H7 (cell line): ENCODE results near the gene EHBP1. TPM values are rescaled to one million over a fixed set of nuclear protein-coding genes. Genes with fewer than 3 reads are reported as not detected.

Experiments used
- DNase-seq: peaks from one replicate; pipeline ENCODE4 v3.0.0; 2012
- H3K27me3 ChIP-seq: 2 replicates; pipeline ENCODE4 v1.6.0; 2011; ENCODE audit warnings: mild to moderate bottlenecking, low read length; ENCODE audit not compliant: control insufficient read depth, insufficient read depth
- H3K36me3 ChIP-seq: replicated peaks from 2 replicates; pipeline ENCODE4 v1.5.1; 2011; ENCODE audit warnings: low read length; ENCODE audit not compliant: control insufficient read depth, insufficient read depth
- H3K4me3 ChIP-seq: 2 replicates; pipeline ENCODE4 v1.5.1; 2011; ENCODE audit warnings: low read depth, mild to moderate bottlenecking, control low read depth, low read length, moderate library complexity; ENCODE audit not compliant: insufficient read depth
- total RNA-seq: library from RNA; depleted of rRNA; stranded (reverse); fragments of >200 nt; shearing (Covaris generic); gene quantifications from 2 replicates; pipeline ENCODE4 v1.2.3, GENCODE V29; 2014

Gene EHBP1
- total RNA-seq, 1 experiment from 2014 or later = 13.0 TPM

DNA sequence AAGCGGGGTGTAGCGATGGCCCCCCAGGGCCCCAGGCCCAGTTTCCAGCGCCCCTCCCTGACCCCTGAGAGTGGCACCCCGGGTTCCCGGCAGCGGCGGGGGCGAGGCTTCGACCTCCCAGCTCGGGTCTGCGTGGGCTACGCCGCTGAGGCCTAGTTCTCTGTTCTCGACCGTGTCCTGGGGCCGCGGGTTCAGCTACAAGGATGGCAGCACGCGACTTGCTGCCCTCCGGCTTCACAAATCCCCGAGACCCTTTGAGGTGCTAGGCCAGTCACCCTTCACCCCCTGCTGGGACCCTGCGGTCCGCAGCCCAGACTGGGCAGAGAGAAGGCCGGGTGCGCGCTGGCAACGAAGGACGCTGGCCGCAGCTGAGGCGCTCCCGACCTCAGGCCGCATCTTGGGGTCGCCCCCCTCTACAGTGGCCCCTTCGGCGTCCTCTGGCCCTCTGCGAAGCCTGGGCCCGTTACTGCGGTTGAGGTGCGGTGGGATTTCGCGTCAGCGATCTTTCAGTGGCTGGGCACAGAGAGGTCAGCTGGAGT is 346.4 kb downstream of the EHBP1 start:
- DNase-seq = peak; percentile 64
- Histone ChIP-seq H3K4me3 (peak overlapping the region; percentile 60; the same call in 1 of the 2 replicates), H3K36me3 (no peaks in the 10 kb centered on the region), H3K27me3 (peaks cover 96% of the 10 kb centered on the region)

DNA sequence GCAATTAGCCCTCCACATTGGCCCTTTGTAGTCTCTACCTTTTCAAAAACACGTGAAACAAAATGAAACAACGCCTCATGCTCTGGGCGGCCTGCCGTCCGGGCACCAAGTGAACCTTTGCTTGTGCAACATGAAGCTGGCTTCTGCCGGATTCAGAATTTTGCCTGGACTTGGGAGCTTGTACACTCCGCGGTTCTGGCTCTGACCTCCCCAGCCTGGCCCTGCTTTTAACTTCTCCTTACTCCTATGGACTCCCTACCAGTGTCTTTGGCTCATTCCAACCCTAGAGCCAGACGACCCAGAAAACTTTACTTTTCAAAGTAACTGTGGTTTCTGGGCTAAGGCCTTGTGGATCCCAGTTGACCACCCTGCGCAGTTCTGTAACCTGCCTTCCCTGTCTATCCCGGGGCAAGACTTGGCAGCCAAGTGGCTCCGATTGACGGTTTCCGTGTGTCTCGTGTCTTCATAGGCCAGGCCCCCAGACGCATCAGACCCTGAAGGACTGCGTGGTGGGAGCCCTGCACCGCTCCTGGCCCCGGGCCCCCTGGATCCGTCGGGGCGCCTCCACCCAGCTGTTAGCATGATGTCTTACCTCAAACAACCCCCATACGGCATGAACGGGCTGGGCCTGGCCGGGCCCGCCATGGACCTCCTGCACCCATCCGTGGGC is 347.0 kb downstream of the EHBP1 start:
- peaks cover 96% of the 10 kb centered on the region for H3K27me3 ChIP-seq
- no peak overlapping the region for H3K4me3 ChIP-seq
- DNase-seq = peak; percentile 51
- H3K36me3 ChIP-seq = no peaks in the 10 kb centered on the region

DNA sequence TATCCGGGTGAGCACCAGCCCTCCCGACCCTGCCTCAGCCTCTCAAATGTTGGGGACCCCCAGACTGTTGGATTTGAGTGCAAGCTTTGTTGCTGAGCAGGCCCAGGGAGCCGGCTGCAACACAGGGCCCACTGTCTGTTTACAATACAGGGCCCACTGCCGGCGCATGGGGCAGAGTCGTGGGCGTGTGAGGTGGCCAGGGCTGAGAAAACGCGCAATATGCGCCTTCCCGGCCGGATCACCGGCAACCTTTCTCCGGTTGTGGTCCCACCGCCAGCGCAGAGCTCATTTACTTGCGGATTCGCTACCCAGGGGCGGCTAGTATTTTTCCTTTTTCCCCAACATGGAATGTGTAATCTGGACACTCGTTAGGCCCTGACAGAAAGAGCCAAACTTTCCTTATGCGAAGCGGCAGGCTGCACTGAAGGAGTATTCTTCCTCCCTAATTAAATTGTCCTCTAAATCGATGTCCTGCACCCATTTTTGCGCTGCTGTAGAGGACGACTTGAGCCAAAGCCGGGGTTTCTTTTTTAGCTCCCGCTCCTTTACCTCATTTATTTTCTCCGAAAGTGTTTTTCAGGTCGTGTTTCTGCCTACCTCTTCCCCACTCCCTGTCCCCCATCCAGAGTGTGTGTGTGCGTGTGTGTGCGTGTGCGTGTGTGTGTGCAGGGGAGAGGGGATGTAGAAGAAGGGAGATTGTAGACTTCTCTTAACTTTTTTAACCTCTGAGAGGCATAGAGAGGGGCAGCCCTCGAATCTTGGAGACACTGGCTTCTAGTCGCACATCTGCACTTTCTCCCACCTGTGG is 347.8 kb downstream of the EHBP1 start:
- H3K4me3 ChIP-seq = peak overlapping the region; percentile 26
- H3K27me3 ChIP-seq = peaks cover 96% of the 10 kb centered on the region

DNA sequence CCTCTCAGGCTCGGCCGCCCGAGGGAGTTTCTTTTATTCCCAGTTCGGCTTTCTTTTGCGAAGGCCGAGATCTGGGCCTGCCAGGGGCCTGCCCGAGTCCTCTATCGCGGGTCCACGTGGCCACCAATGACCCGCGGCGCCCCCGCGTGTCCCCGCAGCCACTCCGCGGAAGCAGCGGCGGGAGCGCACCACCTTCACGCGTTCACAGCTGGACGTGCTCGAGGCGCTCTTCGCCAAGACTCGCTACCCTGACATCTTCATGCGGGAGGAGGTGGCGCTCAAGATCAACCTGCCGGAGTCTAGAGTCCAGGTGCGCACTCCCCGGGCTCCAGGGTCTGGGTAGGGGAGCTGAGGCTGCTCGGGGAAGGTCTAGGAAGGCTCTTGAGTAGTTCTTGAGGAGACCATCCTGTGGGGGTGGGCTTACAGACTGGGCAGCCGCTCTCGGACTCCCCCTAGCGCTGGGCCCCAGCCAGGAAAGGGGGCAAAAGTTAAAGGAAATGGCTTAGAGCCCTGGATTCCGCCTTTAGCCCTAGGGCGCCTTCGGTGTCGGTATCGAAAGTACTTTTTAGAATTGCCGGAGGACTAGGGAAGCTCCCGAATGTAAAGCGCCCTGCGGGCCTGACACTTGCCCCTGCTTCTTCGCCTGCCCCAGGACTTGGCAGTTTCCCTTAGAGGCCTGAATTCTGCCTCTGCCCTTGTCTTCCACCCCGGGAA is 348.5 kb downstream of the EHBP1 start:
- Histone ChIP-seq H3K27me3 (peaks cover 96% of the 10 kb centered on the region), H3K4me3 (peak overlapping the region; percentile 26), H3K36me3 (no peaks in the 10 kb centered on the region)
- DNase-seq = peak; percentile 91

More for the DNA sequence above, 347.8 kb downstream of the EHBP1 start:
- DNase-seq = peak; percentile 47
- H3K36me3 ChIP-seq = no peaks in the 10 kb centered on the region

DNA sequence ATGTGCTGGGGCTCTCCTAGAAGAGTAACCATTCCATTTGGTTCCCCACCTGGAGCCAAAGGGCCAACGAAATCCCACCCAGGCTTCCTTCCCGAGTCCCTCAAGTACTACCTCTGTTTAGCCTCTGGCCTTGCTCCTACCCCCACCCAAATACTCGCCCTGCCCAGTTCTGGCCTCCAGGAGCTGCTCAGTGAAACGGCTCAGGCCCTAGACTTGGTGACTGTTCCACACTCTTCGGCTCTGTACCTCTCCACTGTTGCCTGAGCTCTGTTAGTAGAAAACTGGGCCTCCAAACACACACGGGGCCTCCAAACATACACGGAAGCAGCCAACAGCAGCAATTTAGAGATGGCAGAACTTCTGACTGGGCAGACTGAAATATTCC is 349.3 kb downstream of the EHBP1 start:
- DNase-seq = peak; percentile 41
- Histone ChIP-seq H3K4me3 (no peak overlapping the region), H3K36me3 (no peaks in the 10 kb centered on the region), H3K27me3 (peaks cover 96% of the 10 kb centered on the region)

DNA sequence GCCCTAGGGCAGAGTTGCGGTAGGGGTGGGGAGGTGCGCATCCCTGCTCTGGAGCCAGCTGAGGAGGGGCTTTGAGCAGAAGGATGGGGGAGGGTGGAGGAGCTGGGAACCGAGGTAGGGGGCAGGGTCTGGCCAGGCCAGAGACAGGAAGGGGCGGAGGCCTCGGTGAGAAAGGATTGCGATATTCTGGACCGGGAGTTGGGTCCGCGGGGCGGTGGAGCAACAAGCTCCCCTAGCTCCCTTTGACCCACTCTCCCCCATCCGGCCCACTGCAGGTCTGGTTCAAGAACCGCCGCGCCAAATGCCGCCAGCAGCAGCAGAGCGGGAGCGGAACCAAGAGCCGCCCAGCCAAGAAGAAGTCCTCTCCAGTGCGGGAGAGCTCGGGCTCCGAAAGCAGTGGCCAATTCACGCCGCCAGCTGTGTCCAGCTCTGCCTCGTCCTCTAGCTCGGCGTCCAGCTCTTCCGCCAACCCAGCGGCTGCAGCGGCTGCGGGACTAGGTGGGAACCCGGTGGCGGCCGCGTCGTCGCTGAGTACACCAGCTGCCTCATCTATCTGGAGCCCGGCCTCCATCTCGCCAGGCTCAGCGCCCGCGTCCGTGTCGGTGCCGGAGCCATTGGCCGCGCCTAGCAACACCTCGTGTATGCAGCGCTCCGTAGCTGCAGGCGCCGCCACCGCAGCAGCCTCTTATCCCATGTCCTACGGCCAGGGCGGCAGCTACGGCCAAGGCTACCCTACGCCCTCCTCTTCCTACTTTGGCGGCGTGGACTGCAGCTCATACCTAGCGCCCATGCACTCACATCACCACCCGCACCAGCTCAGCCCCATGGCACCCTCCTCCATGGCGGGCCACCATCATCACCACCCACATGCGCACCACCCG is 350.0 kb downstream of the EHBP1 start:
- peak; percentile 78 for DNase-seq
- Histone ChIP-seq H3K36me3 (no peaks in the 10 kb centered on the region), H3K27me3 (peaks cover 99% of the 10 kb centered on the region), H3K4me3 (peak overlapping the region; percentile 25; the same call in 1 of the 2 replicates)

DNA sequence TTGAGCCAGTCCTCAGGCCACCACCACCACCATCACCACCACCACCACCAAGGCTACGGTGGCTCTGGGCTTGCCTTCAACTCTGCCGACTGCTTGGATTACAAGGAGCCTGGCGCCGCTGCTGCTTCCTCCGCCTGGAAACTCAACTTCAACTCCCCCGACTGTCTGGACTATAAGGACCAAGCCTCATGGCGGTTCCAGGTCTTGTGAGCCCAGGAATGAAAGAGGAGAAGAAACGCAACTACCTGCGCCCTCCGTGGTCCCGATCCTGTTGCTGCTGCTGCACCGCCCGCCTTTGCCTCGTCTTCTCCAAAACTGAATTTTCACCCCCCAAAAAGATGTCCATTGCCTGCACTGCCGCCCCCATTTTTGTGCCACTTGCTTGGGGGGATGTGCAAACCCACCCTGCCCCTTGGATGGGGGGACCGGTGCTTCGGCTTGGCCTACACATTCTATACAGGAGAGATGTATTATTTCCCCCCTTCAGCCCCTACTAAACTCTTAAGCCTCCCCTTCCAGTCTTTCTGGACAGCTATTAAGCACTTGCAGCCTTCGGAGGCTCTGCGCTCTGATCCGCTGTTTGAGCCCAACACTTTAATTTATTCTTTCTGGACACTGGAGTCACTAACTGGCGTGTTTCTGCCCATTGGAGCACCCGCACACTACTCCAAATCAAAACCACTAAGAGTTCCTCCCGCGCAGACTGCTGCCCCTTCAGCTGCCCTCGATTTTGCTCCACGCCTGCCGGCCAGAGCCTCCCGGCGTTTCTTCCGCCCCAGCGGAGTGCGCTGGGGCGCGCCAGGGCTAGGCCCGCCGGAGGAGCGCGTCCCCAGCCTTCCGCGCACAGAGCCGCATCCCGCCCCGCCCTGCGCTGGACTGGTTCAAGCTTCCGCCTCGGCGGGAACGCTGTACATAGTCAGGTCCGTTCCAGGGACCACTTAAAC is 350.9 kb downstream of the EHBP1 start:
- Histone ChIP-seq H3K36me3 (no peaks in the 10 kb centered on the region), H3K27me3 (peaks cover 100% of the 10 kb centered on the region), H3K4me3 (no peak overlapping the region; the same call in 1 of the 2 replicates)
- DNase-seq = peak; percentile 85

DNA sequence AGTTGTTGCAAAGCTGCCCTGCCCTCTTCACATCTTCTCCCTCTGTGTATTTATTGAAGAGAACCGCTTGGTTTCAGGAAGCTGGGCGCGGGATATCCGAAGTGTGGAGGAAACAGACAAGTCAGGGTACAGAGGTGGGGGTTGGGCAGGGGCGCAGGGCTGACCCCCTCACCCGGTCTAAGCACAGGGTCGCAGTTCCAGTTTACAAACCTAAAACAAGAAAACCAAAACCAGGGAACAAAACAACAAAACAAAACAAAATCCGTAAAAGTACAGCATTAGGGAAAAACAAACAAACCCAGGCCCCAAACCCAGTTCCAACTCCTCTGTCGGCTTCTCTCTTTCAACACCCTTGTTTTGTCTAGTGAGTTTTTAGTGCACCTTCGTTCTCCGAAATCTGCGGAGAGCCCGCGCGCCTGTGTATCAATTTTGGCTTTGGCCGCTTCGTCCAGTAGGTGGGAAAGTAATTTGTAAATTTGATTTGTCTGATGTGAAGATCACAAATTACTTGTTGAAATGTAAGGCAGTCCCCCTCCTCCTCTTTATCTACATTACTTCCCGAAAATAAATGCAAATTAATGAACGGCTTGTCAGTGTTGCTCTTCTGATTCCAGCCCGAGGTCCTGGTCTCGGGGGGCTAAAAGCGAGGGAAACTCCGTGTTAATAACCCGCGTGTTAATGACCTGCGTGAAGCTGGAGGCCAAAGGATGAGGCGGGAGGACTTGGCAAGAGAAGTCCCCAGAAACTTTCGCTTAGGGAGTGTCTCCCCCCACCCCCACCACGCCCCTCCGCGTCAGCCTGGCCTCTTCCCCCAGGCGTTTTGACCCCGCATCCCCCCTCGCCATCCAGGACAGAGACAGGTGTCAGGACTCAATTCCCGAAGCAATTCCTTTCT is 352.0 kb downstream of the EHBP1 start:
- DNase-seq = peak; percentile 72
- Histone ChIP-seq H3K27me3 (peaks cover 100% of the 10 kb centered on the region), H3K36me3 (no peaks in the 10 kb centered on the region), H3K4me3 (no peak overlapping the region; the same call in 1 of the 2 replicates)

DNA sequence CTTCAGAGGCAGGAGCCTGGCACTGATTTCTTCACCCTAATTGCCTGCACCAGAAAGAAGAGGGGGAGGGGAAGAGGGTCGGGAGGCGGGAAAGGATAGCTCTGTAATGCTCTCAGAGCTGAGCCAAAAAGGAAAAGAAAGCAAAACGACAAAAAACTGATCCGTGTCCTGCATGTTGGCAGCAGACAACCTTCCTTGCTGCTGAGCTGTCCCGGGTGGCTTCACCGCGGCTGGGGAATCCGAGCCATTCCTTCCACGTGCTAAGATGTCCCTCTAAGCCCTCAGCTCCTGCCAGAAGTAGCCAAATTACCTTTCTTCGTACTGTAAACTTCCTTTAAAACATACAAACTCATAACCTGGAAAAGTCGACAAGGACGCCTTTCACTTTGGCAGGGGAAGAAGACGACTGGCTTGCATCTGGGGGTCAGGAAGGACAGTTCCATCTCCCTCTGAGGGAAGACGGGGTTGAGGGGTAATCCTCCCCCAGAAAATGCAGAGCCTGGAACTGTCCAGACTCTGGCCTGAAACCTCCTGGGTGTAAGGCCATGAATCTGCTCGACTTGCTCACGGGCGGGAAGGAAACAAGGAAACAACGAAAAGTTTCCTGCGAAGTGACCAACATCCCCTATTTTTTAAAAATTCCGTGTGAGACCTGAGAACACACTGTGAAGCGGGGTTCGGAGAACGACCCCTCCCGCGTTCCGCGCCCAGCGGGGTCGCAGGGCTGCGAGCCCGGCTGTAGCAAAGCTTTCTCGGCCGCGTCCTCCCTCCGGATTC is 352.8 kb downstream of the EHBP1 start:
- H3K4me3 ChIP-seq = peak overlapping the region; percentile 21; the same call in 1 of the 2 replicates
- DNase-seq = peak; percentile 66
- H3K27me3 ChIP-seq = peaks cover 100% of the 10 kb centered on the region
- H3K36me3 ChIP-seq = no peaks in the 10 kb centered on the region

DNA sequence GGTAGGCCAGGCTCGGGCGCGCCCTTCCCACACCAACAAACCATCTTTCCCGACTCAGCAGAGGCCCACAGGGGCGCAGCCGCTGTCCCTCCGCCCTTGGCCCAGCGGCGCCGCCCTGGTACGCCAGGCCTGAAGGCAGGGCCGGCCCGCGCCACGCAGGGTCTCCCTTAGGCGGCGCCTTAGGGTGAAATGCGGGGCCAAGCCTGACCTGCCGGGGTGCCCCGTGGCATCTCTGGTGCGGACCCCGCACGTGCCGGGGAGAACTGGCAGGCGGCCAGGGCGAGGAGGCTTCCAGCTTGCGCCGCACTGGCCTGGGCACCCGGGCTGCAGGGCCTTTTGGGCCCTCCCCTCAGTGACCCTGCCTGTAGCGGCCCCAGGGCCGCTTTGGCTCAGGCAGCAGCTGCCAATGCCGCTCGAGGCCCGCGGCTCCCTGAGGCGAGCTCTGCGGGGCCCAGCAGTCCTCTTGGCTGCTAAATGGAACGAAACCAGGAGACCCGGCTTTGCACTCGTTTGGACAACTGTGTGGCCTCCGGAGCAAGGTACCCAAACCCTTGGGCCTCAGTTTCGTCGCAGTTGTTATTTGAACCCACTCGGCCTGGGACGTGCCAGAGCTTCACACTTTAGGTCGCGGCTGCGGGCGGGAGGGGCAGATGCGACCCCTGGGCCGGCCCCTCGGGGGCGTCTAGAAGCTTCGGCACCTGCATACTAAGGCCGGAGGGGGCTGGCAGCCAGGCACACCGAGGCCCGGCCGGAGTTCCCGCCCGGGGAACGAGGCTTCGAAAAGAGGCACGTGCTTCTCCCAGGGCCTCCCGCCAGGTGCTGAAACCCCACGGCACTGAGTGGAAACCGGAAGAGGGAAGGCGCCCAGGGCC is 353.6 kb downstream of the EHBP1 start:
- peak overlapping the region; percentile 21; the same call in 1 of the 2 replicates for H3K4me3 ChIP-seq

More for the DNA sequence above, 353.6 kb downstream of the EHBP1 start:
- no peaks in the 10 kb centered on the region for H3K36me3 ChIP-seq
- H3K27me3 ChIP-seq = peaks cover 95% of the 10 kb centered on the region
- DNase-seq = peak; percentile 80
